Activated CD8-positive, alpha-beta memory T cell treated with anti-CD3 and anti-CD28 coated beads, Interleukin-2, amount 50 U/mL, for 1 hour (primary cell): ENCODE data around the gene CAMKMT.
"Not testable (repeated sequence)": the region's sequence is repeated elsewhere in the genome, so short reads cannot be mapped to it uniquely, and the experiment has no call there.

Source experiments
- DNase-seq: peaks from one replicate; pipeline ENCODE4 v3.0.0-alpha.2; 2020; ENCODE audit errors: extremely low read depth

CAMKMT gene

DNA sequence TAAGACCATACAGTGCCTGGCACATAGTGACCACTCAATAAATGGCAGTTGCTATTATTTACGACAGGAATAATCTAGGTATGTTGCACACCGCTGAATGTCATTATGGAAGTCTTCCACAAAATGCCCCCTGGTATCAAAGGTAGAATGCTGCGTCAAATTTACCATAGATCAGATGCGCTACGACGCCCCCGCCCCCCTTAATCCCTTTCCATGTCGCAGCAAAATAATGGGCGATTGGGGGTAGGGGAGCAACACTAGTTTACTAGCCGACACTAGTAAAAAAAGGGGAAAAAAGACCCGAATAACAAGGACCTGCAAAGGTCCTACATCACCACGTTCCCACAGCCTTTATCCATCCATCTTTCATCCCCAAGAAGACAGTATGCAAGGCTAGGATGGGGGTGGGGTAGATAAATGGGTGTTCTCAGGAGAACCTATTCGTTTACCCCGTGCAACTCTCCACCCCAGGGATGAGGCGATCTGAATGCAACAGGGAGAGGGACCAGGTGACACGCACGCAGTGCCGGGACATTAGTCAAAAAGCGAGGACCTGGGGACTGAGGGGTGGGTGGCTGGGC is 908 bp upstream of the CAMKMT start:
- no peak for DNase-seq

DNA sequence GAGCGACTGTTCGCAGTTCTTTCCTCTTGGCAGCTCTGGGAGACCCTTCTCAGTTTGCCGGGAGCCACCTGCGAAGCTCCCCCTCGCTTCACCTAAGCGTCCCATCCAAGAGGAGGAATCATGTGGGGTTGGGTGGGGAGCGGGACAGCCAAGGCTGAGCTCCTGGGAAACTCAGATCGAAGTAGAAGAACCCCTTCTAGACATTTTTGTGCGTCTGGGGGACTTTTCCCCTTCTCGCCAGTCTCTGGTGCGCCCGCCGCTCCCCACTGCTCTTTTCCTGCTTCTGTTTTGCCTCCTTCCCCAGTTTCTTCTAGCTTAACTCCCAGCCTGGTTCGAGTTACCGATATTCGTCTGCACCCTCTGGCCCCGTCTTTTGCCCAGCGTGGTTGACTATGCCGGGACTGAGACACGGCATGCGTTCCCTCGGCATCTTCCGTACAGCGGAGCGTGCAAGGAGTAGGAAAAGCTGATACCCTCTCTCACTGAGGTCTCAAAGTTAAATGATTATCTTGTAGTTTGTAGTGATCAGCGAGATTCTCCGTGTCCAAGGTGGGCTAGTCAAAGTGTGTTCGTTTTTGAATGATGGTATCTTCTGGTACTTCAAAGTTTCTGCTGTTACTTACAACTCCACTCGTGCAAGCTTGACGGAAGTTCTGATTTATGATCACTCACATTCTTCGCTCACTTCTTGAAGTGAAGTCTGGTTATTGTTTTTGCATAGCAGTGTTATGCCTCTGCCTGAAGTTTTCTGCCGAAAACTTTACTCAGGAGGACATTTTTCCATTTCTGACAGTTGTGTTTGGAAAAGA is 664 bp downstream of the CAMKMT start:
- DNase-seq: no peak

DNA sequence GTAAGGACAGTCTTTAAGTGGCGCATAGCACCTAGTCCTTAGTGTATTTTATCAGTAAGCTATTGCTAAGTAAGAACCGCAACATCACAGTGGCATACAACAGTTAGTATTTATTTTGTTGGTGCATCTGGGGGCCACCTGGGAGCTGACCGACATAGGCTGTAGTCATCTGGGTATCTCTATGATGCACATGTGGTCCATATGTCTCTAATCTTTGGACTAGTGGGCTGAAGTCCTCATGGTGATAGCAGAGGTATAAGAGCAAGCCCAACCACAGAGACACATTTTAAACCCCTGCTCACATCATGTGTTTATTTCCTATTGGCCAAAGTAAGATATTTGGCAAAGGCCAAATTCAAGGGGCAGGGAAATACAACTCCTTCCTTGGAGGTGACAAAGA is 2.9 kb downstream of the CAMKMT start:
- no peak for DNase-seq

DNA sequence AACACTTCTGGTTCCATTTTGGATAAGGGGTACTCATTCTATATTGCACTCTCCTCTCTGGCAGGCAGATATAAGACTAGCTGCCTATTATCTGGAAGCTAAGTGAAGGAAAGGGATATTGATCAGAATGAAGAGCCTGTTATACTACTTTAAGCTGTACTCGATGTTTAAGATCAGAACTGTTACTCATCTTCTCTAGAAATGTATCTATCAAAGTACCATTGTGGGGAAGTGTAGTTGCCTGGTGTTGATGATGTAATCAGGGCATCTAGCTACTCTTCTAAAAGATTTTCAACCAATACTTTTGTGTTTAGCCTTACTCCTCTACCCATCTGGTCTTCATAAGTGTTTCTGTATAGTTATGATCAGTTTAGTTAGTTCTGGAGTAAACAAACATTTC is 5.8 kb downstream of the CAMKMT start:
- DNase-seq: no peak

DNA sequence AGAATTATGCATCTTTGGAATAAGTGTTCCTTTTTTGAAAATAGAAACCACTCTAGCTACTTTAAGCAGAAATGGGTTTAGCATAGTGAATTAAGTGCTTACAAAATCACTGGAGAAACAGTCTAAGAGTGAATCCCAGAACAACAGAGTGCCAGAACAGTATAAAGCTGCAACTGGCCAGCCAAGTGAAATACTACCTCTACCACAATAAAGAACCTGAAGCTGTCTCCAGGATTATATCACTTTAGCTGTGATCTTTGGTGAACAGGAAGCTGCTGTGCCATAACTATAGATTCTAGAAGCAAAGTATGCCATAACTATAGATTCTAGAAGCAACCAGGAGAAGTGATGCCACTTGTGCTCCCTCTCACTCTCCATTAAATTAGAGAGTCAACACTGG is 7.6 kb downstream of the CAMKMT start:
- no peak for DNase-seq

DNA sequence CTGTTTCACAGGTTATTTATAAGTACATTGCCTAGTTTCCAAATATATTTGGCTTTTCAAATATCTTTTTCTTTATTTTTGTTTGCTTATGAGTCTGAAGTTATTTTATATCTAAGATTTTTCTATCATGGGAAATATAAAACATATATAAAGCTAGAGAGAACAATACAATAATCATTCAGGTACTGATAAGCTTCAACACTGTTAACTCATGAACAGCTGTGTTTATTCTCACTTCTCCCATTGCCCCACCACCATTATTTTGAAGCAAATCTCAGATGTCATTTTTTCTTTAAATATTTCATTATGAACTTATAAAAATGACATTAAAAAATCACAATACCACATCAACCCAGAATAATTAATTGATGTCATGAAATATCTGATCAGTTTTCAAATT is 9.7 kb downstream of the CAMKMT start:
- no peak for DNase-seq

DNA sequence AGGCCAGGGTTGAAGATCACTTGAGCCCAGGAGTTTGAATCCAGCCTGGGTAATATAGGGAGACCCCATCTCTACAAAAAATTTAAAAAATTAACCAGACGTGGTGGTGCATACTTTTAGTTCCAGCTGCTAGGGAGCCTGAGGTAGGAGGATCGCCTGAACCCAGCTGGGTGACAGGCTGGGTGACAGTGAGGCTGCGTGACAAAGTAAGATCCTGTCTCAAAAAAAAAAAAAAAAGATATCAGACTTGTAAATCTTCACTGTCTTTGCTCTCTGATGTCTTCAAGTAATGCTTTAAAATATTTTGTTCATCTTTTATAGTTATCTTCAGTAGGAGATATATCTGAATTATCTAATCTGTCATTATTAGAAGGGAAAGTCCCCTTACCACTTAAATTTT is 10.5 kb downstream of the CAMKMT start:
- DNase-seq: no peak

DNA sequence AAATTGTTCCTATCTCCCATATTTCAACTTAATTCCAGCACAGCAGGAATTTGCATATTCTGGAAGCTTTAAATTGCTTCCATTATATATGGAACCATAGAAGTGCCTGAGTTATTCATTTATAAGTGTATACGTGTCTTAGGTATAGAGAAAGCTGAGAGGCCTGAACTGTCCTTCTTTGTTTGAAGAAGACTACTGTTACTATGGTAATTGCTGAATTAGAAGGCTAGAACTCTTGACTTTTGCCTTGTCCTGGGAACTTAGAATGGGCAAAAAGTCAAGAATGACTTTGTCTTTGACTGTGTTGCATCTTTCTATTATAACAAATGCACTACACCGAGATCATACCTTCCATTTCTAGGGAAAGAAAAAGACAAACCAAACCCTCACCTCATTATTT is 15.7 kb downstream of the CAMKMT start:
- DNase-seq: no peak

DNA sequence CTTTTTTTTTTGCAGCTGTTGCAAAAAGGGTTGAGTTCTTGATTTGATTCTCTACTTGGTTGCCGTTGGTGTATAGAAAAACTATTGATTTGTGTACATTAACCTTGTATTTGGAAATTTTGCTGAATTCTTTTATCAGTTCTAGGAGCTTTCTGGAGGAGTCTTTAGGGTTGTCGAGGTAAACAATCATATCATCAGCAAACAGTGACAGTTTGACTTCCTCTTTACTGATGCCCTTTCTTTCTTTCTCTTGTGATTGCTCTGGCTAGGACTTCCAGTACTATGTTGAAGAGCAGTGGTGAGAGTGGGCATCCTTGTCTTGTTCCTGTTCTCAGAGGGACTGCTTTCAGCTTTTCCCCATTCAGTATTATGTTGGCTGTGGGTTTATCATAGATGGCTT is 23.5 kb downstream of the CAMKMT start:
- DNase-seq: not testable (repeated sequence)

DNA sequence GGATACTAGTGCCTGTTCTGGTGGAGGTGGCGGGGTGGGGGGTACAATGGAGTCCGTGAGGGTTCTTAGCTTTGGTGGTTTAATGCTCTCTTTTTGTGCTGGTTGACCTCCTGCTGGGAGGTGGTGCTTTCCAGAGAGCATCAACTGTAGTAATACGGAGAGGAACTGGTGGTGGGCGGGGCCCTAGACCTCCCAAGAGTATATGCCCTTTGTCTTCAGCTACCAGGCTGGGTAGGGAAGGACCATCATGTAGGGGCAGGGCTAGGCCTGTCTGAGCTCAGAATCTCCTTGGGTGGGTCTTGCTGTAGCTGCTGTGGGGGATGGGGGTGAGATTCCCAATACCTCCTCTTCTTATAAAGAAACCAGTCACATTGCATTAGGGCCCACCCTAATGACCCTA is 27.1 kb downstream of the CAMKMT start:
- DNase-seq: no peak

DNA sequence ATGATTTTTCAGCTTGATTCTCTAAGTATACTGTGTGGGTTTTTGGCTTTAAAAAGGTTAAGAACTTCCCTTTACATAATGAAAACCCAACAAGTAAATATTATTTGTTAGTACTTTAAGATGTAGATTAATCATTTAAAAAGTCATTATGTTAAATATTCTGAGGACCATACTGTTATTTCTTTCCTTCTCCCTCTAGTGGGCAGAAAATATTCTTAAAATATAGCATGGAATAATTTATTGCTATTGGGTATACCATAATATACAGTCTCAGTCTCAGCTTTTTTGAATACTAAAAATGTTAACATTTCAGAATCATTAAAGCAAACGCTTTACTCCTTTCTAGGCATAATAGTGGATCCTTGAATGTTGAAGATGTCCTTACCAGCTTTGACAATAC is 28.1 kb downstream of the CAMKMT start:
- DNase-seq: no peak

DNA sequence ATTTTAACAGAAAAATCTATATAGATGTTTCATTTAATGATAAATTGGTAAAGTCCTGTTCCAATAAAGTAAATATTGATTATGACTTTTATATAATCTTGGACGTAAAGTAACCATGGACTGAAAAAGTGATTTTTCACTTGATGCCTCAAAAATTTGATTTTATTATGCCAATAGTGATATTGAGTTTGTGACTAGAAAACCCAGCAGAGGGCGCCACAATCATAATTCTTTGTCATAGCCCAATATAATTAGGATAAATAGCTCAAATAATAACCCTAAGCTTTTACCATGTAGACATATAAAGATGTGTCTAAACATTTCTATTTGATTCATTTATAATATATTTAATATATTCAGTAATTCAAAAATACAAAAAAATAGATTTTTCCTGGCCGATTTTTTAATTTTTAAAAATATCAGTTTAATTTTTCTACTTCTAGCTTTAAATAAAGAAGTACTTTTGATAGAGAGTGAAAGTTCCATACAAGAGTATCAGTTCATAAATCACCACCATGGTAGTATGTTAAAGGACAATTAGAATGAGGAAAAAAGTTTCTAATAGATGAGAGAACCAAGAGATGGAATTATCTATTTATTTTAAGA is 30.7 kb downstream of the CAMKMT start:
- no peak for DNase-seq

DNA sequence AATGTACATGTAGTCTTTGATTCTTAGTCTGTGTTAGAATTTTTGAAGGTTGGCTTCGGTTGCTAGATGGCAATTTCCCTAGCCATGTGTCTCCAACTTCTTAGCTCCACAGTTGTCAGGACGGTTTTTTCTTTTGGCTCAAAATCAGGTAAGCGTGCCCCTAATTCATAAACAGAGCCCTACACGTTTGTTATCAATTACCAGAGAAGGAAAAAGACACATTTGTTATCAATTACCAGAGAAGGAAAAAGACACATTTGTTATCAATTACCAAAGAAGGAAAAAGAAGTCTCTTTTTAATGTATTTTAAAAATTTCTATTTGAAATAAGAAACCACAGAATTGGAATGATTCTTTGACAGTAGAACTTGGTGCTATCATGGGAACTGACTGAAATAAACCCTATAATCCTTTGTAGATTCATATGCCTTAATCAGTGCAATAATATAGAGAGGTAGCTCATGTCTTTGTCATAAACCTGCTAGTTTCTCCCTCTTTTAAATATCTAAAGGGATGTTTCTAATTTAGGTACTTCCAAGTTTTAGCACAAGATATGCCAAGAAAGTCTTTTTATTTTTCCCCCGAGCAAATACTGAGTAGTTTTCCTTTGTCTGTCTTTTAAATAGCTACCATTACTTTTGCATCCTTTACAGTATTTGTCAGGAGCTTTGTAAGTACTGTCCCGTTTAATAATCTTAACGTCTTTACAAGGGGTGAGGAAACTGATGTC is 35.9 kb downstream of the CAMKMT start:
- DNase-seq: no peak

DNA sequence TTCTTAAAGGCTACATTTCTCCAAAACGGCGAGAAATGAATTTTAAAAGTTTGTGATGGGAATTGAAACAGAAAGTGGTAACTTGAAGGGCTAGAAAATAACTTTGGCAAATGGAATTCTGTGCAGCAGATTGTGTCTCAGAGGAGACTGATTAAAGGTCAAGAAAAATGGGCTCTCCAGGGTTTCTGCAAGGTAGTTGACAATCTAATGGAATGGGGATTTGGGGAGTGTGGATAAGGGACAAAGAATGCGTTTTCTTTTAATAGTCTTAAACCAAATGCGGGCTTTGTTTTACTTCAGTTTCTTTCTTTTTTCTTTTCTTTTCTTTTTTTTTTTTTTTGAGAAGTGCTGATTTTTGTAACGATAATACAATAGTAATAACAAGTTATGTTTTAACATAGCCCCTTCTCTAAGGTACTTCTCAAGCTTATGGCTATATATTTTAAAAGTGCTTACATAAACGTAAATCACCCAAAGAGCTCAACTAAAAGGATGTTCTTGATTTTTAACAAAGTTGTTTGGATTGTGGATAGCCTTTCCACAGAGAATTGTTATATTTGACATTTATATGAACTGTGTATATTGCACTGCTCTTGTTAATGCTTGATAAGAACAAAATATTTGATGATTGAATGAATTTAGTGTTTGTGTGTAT is 36.6 kb downstream of the CAMKMT start:
- no peak for DNase-seq

DNA sequence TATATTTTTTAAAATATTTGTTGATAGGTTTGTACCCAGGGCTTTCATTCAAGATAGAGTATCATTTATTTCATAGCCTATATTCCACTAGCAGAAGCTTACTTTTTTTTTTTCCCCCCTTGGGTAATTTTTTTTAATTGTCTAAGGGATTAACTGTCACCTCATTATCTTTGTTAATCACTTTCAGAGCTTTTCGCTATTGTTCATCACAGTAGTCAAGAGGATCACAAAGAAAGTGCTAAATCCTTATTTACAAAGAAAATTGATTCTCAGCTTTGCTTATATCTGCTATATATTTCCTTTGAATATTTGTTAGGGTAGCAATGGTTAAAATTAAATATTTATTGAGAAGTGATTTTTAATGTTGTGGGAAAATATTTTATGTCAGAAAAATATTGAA is 59.0 kb downstream of the CAMKMT start:
- no peak for DNase-seq

DNA sequence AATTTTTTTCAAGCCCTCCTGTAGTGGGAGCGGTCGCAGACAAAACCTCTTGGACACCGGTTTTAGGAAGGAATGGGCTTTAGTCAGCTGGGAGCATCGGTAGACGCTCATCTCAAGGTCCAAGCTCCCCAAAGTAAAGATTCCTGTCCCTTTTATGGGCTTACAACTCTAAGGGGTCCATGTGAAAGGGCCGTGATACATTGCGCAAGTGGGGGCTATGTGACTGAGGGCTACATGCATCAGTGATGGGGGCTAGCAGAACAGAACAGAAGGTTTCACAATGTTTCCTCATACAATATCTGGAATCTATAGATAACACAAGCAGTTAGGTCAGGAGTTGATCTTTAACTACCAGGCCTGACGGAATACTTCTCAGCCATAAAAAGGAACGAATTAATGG is 62.5 kb downstream of the CAMKMT start:
- no peak for DNase-seq

DNA sequence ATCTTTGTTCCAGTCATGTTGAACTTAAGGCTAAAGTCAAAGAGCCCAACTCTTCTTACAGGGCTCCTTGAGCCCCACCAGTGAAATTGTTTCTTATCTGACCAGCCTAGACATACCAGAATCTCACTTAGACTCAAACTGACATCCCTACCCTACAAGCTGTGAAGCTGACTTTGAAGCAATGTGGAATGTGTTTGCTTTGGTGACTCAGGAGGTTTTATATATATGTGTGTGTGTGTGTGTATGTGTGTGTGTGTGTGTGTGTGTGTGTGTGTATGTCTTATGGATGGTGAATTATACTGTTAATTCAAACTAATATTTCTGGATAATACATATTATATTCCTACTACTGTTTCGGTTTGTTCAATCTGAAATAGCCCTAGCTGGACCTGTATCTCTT is 67.3 kb downstream of the CAMKMT start:
- no peak for DNase-seq

DNA sequence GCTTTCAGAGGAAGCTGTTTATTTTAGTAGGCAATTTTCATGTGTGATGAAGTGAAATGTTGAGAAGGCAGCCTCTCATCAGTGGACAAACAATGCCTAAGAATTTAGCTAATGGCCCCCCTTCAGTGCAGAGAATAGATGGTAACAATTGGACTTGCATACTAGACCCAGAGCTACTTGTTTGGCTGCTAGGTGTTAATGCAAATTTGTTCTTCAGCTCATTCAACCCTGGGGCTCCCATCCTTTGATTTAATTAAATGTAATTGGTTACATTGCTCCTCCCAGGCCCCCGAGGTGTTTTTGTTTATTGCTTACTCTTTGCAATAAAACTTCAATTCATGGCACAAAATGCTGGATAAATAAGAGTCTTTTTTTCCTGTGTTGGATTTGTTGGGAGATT is 68.6 kb downstream of the CAMKMT start:
- no peak for DNase-seq

DNA sequence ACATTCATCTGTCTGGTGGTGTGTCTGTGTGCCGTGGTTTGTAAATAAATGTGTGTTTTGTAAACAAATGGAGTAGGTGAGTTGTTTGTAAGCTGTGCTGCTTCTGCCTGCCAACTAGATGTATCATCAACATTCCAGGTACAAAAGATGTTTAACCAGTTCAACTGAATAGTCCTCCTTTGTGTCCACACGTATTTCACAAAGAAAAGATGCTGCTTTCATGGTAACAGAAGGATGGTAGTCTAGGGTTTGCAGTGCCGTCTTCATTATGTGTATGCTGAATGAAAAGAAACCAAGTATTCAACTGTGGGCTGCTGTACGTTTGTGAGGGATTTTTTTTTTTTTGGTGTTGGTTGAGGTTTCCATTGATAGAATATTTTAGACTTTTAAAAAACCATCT is 72.1 kb downstream of the CAMKMT start:
- DNase-seq: no peak

DNA sequence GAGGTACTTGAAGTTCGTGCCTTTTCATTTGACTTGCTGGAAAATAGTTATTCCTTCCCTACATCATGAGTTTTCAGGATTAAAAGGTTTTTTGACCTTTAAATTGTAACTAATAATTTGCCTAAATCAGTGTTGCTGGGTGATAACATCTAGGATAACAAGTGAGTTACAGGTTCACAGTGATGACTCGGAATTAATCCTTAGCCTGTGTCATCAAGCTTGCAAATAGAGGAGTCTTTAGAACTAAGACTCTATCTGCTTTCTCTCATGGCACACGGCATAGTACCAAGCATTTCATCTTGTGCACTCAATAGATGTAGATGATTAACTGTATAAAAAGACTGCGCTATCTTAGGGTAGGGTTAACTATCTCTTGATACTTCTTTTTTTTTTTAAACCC is 79.5 kb downstream of the CAMKMT start:
- DNase-seq: no peak

DNA sequence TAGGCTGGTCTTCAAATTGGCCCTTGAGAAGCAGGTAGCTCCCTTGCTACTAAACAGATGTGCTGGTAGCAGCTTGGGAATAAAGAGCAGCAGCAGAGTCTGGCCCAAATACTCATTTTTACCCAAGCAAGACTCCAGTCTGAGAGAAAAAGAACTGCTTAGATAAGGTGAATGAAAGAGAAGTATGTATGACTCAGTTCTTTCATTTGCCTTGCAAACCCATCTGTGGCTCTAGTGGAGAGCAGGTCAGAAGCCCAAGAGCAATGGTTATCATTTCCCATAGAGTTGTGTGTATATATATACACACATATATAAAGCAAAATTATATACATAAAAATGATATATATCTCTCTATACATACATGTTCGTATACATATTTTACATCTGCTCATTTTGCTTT is 80.3 kb downstream of the CAMKMT start:
- no peak for DNase-seq

DNA sequence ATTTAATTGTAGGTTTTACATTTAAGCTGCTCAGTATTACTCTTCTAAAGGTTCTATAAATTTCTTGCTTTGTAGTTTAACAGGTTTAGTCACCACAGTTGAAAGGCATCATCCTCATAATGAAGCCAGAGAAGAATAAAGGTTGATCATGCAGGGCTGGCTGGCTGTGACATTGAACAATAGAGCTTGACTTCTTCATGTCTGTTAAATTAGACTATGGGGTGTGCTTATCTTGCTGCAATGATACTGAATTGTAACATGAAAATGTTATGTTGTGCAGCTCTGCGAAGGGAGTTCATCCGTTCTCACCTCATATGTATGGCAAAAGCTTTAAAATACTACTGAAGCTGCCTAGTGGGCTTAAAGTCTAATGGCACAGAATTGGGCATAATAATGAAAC is 81.8 kb downstream of the CAMKMT start:
- no peak for DNase-seq
